HepG2 (cell line): ENCODE data around the gene RERE. TPM values are rescaled to one million over a fixed set of nuclear protein-coding genes. Genes with fewer than 3 reads are reported as not detected.

Experiments used
- ARID5B ChIP-seq: IDR thresholded peaks from 2 replicates; pipeline ENCODE4 v1.4.0; 2020; ENCODE audit warnings: mild to moderate bottlenecking, missing genetic modification reagents
- DMTF1 ChIP-seq: sonication (generic); formaldehyde crosslinking; IDR thresholded peaks from 2 replicates; pipeline ENCODE4 v1.4.0; 2020; ENCODE audit warnings: mild to moderate bottlenecking, missing genetic modification reagents
- DNMT3B ChIP-seq: conservative IDR thresholded peaks from 2 replicates; pipeline ENCODE4 v1.6.1; 2016; ENCODE audit warnings: missing biosample characterization, control low read depth
- FOXO1 ChIP-seq: sonication (generic); formaldehyde crosslinking; IDR thresholded peaks from 2 replicates; pipeline ENCODE4 v1.4.0; 2020; ENCODE audit warnings: missing genetic modification reagents
- LCORL ChIP-seq, 2 experiments: fragments of 450-650 bp in 1 of 2; sonication (generic) in 1 of 2; formaldehyde crosslinking in 1 of 2; IDR thresholded peaks; 2 replicates each; pipeline versions ENCODE4 v1.5.0 to v1.6.1; 2017 to 2020; ENCODE audit warnings: antibody characterized with exemption in 1 of 2, missing genetic modification reagents in 1 of 2
- MYC ChIP-seq: sonication (generic); formaldehyde crosslinking; IDR thresholded peaks from 2 replicates; pipeline ENCODE4 v1.9.0; 2021; ENCODE audit warnings: missing genetic modification reagents, borderline replicate concordance
- NFAT5 ChIP-seq: sonication (generic); formaldehyde crosslinking; IDR thresholded peaks from 2 replicates; pipeline ENCODE4 v1.4.0; 2020; ENCODE audit warnings: missing genetic modification reagents
- YEATS4 ChIP-seq: sonication (generic); formaldehyde crosslinking; IDR thresholded peaks from 2 replicates; pipeline ENCODE4 v1.4.0; 2020; ENCODE audit warnings: missing genetic modification reagents, borderline replicate concordance
- ZFY ChIP-seq: sonication (generic); formaldehyde crosslinking; IDR thresholded peaks from 2 replicates; pipeline ENCODE4 v1.4.0; 2020; ENCODE audit warnings: missing genetic modification reagents
- ZIK1 ChIP-seq: sonication (generic); formaldehyde crosslinking; IDR thresholded peaks from 2 replicates; pipeline ENCODE4 v1.5.0; 2020; ENCODE audit warnings: mild to moderate bottlenecking, low read depth, missing genetic modification reagents, borderline replicate concordance
- ZNF687 ChIP-seq: sonication (generic); formaldehyde crosslinking; IDR thresholded peaks from 2 replicates; pipeline ENCODE4 v1.5.1; 2020; ENCODE audit warnings: mild to moderate bottlenecking, missing genetic modification reagents, moderate library complexity
- polyA plus RNA-seq, 8 experiments: library from polyadenylated mRNA; depleted of rRNA in 3 of 8; stranded (reverse) in 7 of 8; unstranded in 1 of 8; fragments of >200 nt; fragmentation: Illumina TruSeq in 4 of 8; extraction: Trizol in 4 of 8; gene quantifications; 2 replicates each; pipeline versions ENCODE4 v1.2.1 to v1.2.3, GENCODE V29; 2011 to 2016; ENCODE audit warnings: low read depth in 4 of 8, missing spikeins in 1 of 8, mixed read lengths in 1 of 8; ENCODE audit not compliant: insufficient read depth in 1 of 8
- total RNA-seq, 5 experiments: library from RNA; depleted of rRNA; stranded (reverse); fragments of >200 nt; fragmentation: Illumina TruSeq; extraction: Trizol; gene quantifications; 2 replicates each; pipeline ENCODE4 v1.2.3, GENCODE V29; 2016; ENCODE audit warnings: low read depth in 1 of 5

The RERE gene
- total and polyA plus RNA-seq, 2 of the 13 experiments (the other 11 are each of a cell fraction or from before 2014, with no cell fraction given) = 18.3 to 21.9 TPM

GRCh38 chr1:8423692-8424538 lies 393.5 kb downstream of the RERE start (continued):
- TF ChIP-seq ZIK1 (CRISPR knock-in tag) (no peak), ARID5B (peak; percentile 10; the same call in 1 of the 2 replicates), DNMT3B (no peak), LCORL (IDR thresholded peaks at IDR 0.05) (no peak), LCORL (CRISPR knock-in tag; IDR thresholded peaks at IDR 0.05) (peak; percentile 43; the same call in 1 of the 2 replicates), ZFY (peak; percentile 59), NFAT5 (CRISPR knock-in tag) (no peak), FOXO1 (CRISPR knock-in tag) (peak; percentile 13; the same call in 1 of the 2 replicates), YEATS4 (CRISPR knock-in tag) (peak; percentile 86), DMTF1 (CRISPR knock-in tag) (no peak), MYC (CRISPR knock-in tag) (peak; percentile 55; the same call in 1 of the 2 replicates), ZNF687 (CRISPR knock-in tag) (peak; percentile 79)
